Breast epithelium (tissue), 4 donors: ENCODE data around the gene GPR137B. TPM values are rescaled to one million over a fixed set of nuclear protein-coding genes. Genes with fewer than 3 reads are reported as not detected.

Experiments
- DNase-seq, 2 donors: peaks; one replicate each; pipeline ENCODE4 v3.0.0-alpha.2; 2019; ENCODE audit warnings: low spot score in 2 of 2
- H3K27ac ChIP-seq, 2 donors: fragments of 200-600 bp; sonication (generic) in 1 of 2; one replicate each; pipeline ENCODE4 v1.5.1; 2016 to 2019; ENCODE audit warnings: mild to moderate bottlenecking in 1 of 2
- H3K27me3 ChIP-seq, 2 donors: fragments of 200-600 bp; sonication (generic) in 1 of 2; one replicate each; pipeline versions ENCODE4 v1.5.1 to v1.6.0; 2017 to 2019; ENCODE audit warnings: control low read depth in 1 of 2, mild to moderate bottlenecking in 1 of 2
- H3K36me3 ChIP-seq: fragments of 200-600 bp; one replicate; pipeline ENCODE4 v1.5.1; 2019
- H3K4me1 ChIP-seq, 2 donors: fragments of 200-600 bp; sonication (generic); one replicate each; pipeline ENCODE4 v1.5.1; 2016 to 2019; ENCODE audit warnings: control low read depth in 1 of 2
- H3K4me3 ChIP-seq, 3 donors: fragments of 200-600 bp; sonication (generic); 1 replicate in 2 of 3; 2 replicates in 1 of 3; pipeline ENCODE4 v1.5.1; 2016 to 2019; ENCODE audit warnings: mild to moderate bottlenecking in 3 of 3, moderate library complexity in 2 of 3
- H3K9me3 ChIP-seq, 2 donors: fragments of 200-600 bp; sonication (generic) in 1 of 2; one replicate each; pipeline ENCODE4 v1.5.1; 2016 to 2019; ENCODE audit warnings: control low read depth in 1 of 2
- POLR2A ChIP-seq: fragments of 450-650 bp; IDR thresholded peaks from one replicate; pipeline ENCODE4 v1.6.1; 2016; ENCODE audit warnings: antibody characterized with exemption, mild to moderate bottlenecking, moderate library complexity
- POLR2AphosphoS5 ChIP-seq, 3 donors: sonication (generic); formaldehyde crosslinking; IDR thresholded peaks; one replicate each; pipeline ENCODE4 v1.6.1; 2017; ENCODE audit warnings: antibody characterized with exemption in 3 of 3
- intact Hi-C: fragments of 100-400 bp; cut with DNase I; formaldehyde crosslinking; loops from one replicate; pipeline ENCODE4 v1.15.1; 2023; ENCODE audit warnings: low total_unique reads
- total RNA-seq, 3 donors: library from RNA; depleted of rRNA; stranded (reverse); fragments of >200 nt; gene quantifications; one replicate each; pipeline ENCODE4 v1.1.0, GENCODE V29; 2016
- TF ChIP-seq, protein P1 (sequence below), 3 donors: fragments of 450-650 bp; IDR thresholded peaks; one replicate each; pipeline ENCODE4 v1.5.1; 2016 to 2017; ENCODE audit warnings: antibody characterized with exemption in 3 of 3, mild to moderate bottlenecking in 3 of 3, moderate library complexity in 3 of 3

GPR137B gene
- total RNA-seq, 3 donors from 2014 or later = 24.1 to 29.6 (median 25.6) TPM

DNA sequence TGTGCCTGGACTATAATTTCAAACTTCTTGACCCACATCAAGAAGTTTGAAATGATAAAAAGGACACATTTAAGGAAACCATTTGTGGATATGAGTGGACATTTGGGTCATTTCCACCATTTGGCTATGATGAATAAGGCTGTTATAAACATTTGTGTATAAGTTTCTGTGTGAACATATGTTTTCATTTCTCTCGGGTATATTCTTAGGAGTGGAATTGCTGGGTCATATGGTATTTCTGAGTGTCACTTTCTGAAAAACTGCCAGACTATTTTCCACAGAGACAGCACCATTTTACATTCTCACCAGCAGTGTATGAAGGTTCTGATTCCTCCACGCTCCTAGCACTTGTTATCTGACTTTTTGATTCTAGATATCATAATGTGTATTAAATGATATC, 50.8 kb downstream of the GPR137B start:
- Histone ChIP-seq H3K27ac (no peak overlapping the region), H3K4me1 (no peaks in the 10 kb centered on the region), H3K9me3 (peaks cover 7 to 12% of the 10 kb centered on the region in 2 donors), H3K27me3 (no peaks in the 10 kb centered on the region), H3K4me3 (no peak overlapping the region), H3K36me3 (no peaks in the 10 kb centered on the region)
- no peak for DNase-seq
- TF ChIP-seq POLR2AphosphoS5 (IDR thresholded peaks at IDR 0.05) (no peak), POLR2A (no peak)
- TF ChIP-seq, protein P1, sequence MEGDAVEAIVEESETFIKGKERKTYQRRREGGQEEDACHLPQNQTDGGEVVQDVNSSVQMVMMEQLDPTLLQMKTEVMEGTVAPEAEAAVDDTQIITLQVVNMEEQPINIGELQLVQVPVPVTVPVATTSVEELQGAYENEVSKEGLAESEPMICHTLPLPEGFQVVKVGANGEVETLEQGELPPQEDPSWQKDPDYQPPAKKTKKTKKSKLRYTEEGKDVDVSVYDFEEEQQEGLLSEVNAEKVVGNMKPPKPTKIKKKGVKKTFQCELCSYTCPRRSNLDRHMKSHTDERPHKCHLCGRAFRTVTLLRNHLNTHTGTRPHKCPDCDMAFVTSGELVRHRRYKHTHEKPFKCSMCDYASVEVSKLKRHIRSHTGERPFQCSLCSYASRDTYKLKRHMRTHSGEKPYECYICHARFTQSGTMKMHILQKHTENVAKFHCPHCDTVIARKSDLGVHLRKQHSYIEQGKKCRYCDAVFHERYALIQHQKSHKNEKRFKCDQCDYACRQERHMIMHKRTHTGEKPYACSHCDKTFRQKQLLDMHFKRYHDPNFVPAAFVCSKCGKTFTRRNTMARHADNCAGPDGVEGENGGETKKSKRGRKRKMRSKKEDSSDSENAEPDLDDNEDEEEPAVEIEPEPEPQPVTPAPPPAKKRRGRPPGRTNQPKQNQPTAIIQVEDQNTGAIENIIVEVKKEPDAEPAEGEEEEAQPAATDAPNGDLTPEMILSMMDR (IDR thresholded peaks at IDR 0.05) = no peak
- intact Hi-C loops = no loop called here

DNA sequence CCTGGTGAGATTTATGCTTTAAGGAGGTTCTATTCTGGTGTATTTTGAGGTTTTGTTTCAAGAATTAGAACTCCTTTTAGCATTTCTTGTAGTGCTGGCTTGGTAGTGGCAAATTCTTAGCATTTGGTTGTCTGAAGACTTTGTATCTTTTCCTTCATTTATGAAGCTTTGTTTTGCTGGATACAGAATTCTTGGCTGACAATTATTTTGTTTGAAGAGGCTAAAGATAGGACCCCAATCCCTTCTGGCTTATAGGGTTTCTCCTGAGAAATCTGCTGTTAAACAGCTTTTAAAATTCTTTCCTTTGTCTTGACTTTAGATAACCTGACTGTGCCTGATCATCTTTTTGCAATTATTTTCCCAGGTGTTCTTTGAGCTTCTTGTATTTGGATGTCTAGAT, 58.6 kb downstream of the GPR137B start:
- DNase-seq = no peak
- TF ChIP-seq POLR2A = no peak
- TF ChIP-seq POLR2AphosphoS5 (IDR thresholded peaks at IDR 0.05) = no peak
- TF ChIP-seq, protein P1 (IDR thresholded peaks at IDR 0.05) = no peak
- intact Hi-C loops = no loop called here
- Histone ChIP-seq H3K9me3 (peaks cover 18 to 43% of the 10 kb centered on the region in 2 donors), H3K27ac (no peak overlapping the region), H3K4me3 (no peak overlapping the region), H3K4me1 (no peaks in the 10 kb centered on the region), H3K27me3 (no peaks in the 10 kb centered on the region), H3K36me3 (no peaks in the 10 kb centered on the region)

DNA sequence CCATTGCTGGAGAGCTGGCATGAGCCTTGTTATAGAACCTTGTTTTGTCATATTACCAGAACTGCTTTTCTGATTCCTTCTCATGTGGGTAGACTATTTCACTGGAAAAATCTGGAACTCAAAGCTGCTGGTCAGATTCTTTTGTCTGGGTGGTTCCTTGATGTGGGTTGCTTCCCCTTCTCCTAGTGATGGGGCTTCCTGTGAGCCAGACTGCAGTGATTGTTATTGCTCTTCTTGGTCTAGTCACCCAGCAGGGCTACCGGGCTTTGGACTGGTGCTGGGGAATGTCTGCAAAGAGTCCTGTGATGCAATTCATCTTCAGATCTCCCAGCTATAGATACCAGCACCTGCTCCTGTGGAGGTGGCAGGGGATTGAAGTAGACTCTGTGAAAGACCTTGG, 59.4 kb downstream of the GPR137B start:
- Histone ChIP-seq H3K4me3 (no peak overlapping the region), H3K36me3 (no peaks in the 10 kb centered on the region), H3K27me3 (no peaks in the 10 kb centered on the region), H3K4me1 (no peaks in the 10 kb centered on the region), H3K9me3 (peaks cover 11 to 38% of the 10 kb centered on the region in 2 donors), H3K27ac (no peak overlapping the region)
- no peak for DNase-seq
- intact Hi-C loops = no loop called here
- TF ChIP-seq POLR2A (no peak), POLR2AphosphoS5 (IDR thresholded peaks at IDR 0.05) (no peak)
- TF ChIP-seq, protein P1 (IDR thresholded peaks at IDR 0.05) = no peak

DNA sequence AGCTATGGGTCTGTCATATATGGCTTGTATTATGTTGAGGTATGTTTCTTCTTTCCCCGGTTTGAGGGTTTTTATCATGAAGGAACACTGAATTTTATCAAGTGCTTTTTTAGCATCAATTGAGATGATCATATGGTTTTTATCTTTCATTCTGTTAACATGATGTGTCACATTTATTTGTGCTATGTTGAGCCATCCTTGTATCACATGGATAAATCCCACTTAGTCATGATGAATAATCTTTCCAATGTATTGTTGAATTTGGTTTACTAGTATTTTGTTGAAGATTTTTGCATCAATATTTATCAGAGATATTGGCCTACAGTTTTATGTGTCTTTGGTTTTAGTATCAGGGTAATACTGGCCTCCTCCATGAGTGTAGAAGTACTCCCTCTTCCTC, 61.7 kb downstream of the GPR137B start:
- DNase-seq = no peak
- H3K27me3 ChIP-seq = no peaks in the 10 kb centered on the region
- H3K36me3 ChIP-seq = no peaks in the 10 kb centered on the region
- intact Hi-C loops = no loop called here
- H3K9me3 ChIP-seq = peaks cover 7 to 25% of the 10 kb centered on the region in 2 donors
- no peak overlapping the region for H3K27ac ChIP-seq
- H3K4me1 ChIP-seq = no peaks in the 10 kb centered on the region
- no peak overlapping the region for H3K4me3 ChIP-seq
- no peak for TF ChIP-seq POLR2AphosphoS5 (IDR thresholded peaks at IDR 0.05)
- TF ChIP-seq, protein P1 (IDR thresholded peaks at IDR 0.05) = no peak
- no peak for TF ChIP-seq POLR2A

DNA sequence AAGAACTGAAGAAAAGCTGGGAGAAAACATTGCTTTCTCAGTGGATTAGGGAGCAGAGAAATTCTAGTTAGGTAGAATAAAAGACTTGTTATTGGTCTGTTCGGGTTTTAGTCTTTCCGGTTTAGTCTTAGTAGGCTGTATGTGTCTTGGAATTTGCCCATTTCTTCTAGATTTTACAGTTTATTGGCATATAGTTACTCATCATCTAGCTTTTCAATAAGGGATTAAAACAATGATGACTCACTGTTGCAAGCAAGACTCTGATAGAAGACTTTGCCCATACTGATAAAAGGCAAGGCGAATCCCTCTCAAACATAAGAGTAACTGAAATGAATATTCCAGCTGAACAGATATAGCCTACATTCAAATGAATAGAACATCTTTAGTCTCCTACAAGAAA, 62.3 kb downstream of the GPR137B start:
- Histone ChIP-seq H3K27me3 (no peaks in the 10 kb centered on the region), H3K4me3 (no peak overlapping the region), H3K27ac (no peak overlapping the region), H3K9me3 (peaks cover 7 to 25% of the 10 kb centered on the region in 2 donors), H3K4me1 (no peaks in the 10 kb centered on the region), H3K36me3 (no peaks in the 10 kb centered on the region)
- TF ChIP-seq, protein P1 (IDR thresholded peaks at IDR 0.05) = no peak
- TF ChIP-seq POLR2A = no peak
- no peak for TF ChIP-seq POLR2AphosphoS5 (IDR thresholded peaks at IDR 0.05)
- intact Hi-C loops = no loop called here
- DNase-seq = no peak
